K562 (cell line): Measurements from ENCODE around the gene C2. TPM values are rescaled to one million over a fixed set of nuclear protein-coding genes. Genes with fewer than 3 reads are reported as not detected.

ENCODE experiments used
- ATAC-seq: fragments of 200-7000 bp; cut with Tn5 transposase; 3 replicates; pipeline ENCODE4 v1.9.1; 2020; ENCODE audit warnings: moderate library complexity
- BruUV-seq: library from RNA; stranded (reverse); fragments of 400-500 nt; replicated peaks from 2 replicates; lab custom pipeline; 2021; lab: Mats Ljungman, UMichigan
- CTCF ChIA-PET: fragments of 300-600 bp; formaldehyde crosslinking; extraction: SDS; loops from one replicate; lab custom pipeline; 2021; ENCODE audit warnings: low intra/inter-chr PET ratio; lab: Yijun Ruan, JAX
- POLR2A ChIA-PET: fragments of 300-600, 350-650 bp; sonication (Branson Sonifier 250); formaldehyde crosslinking; extraction: SDS; loops from one replicate; lab custom pipeline; 2021; ENCODE audit warnings: antibody characterized with exemption, inconsistent platforms; lab: Yijun Ruan, JAX
- DNase-seq, 4 experiments: peaks; one replicate each; pipeline versions ENCODE4 v3.0.0 to v3.0.0-alpha.2; 2011 to 2018; ENCODE audit warnings: low spot score in 3 of 4, mixed read lengths in 3 of 4; ENCODE audit errors: extremely low read depth in 1 of 4
- FAIRE-seq: peaks from 2 replicates; lab custom pipeline; 2011; peaks lifted over from hg19 to GRCh38; lab: Jason Lieb, UNC
- H2AFZ ChIP-seq: 2 replicates; pipeline ENCODE4 v1.6.0; 2011; ENCODE audit warnings: low read depth, low read length, control low read depth, inconsistent platforms
- H3K27ac ChIP-seq: fragments of 200-600 bp; 3 replicates; pipeline ENCODE4 v1.8.0; 2011; ENCODE audit warnings: low read depth, mild to moderate bottlenecking, control low read depth, inconsistent platforms, low read length, moderate library complexity, mixed read lengths; ENCODE audit errors: extremely low read depth
- H3K27me3 ChIP-seq, 2 experiments: fragments of 300-600 bp in 1 of 2; 2 replicates in 1 of 2; 3 replicates in 1 of 2; pipeline versions ENCODE4 v1.6.0 to v1.8.0; 2011; ENCODE audit warnings: inconsistent platforms in 2 of 2, low read length in 2 of 2, mild to moderate bottlenecking in 1 of 2, mixed read lengths in 1 of 2, moderate library complexity in 1 of 2; ENCODE audit not compliant: control insufficient read depth in 2 of 2, insufficient read depth in 2 of 2
- H3K36me3 ChIP-seq: fragments of 300-600 bp; 3 replicates; pipeline ENCODE4 v1.8.0; 2011; ENCODE audit warnings: mild to moderate bottlenecking, low read length, inconsistent platforms; ENCODE audit not compliant: control insufficient read depth, insufficient read depth
- H3K4me1 ChIP-seq, 2 experiments: fragments of 200-600 bp in 1 of 2; replicated peaks in 1 of 2; 2 replicates in 1 of 2; 3 replicates in 1 of 2; pipeline versions ENCODE4 v1.5.1 to v1.8.0; 2011; ENCODE audit warnings: inconsistent platforms in 2 of 2, low read length in 2 of 2, mild to moderate bottlenecking in 1 of 2, mixed read lengths in 1 of 2, moderate library complexity in 1 of 2; ENCODE audit not compliant: control insufficient read depth in 2 of 2, insufficient read depth in 2 of 2
- H3K4me2 ChIP-seq: 2 replicates; pipeline ENCODE4 v1.6.1; 2011; ENCODE audit warnings: low read length, control low read depth, inconsistent platforms, mixed read lengths; ENCODE audit not compliant: insufficient read depth
- H3K4me3 ChIP-seq: fragments of 200-600 bp; sonication (generic), shearing (Covaris generic); 2 replicates; pipeline ENCODE4 v1.5.1; 2016; ENCODE audit warnings: control low read depth, inconsistent platforms
- H3K79me2 ChIP-seq: fragments of 200-600 bp; 3 replicates; pipeline ENCODE4 v1.8.0; 2011; ENCODE audit warnings: low read length, inconsistent platforms; ENCODE audit not compliant: control insufficient read depth, insufficient read depth
- H3K9ac ChIP-seq, 2 experiments: 2 replicates each; pipeline versions ENCODE4 v1.6.0 to v1.6.1; 2011; ENCODE audit warnings: low read depth in 2 of 2, low read length in 2 of 2, control low read depth in 1 of 2, inconsistent platforms in 1 of 2, mild to moderate bottlenecking in 1 of 2, mixed read lengths in 1 of 2; ENCODE audit not compliant: insufficient read depth in 1 of 2
- H3K9me1 ChIP-seq: one replicate; pipeline ENCODE4 v1.6.0; 2011; ENCODE audit warnings: inconsistent platforms, mild to moderate bottlenecking, low read length, moderate library complexity; ENCODE audit not compliant: control insufficient read depth, insufficient read depth
- H3K9me3 ChIP-seq: replicated peaks from 2 replicates; pipeline ENCODE4 v1.5.1; 2011; ENCODE audit warnings: low read depth, low read length, inconsistent platforms; ENCODE audit not compliant: control insufficient read depth, insufficient read depth
- H4K20me1 ChIP-seq: replicated peaks from 2 replicates; pipeline ENCODE4 v1.6.1; 2011; ENCODE audit warnings: low read length, inconsistent platforms, mixed read lengths; ENCODE audit not compliant: control insufficient read depth, insufficient read depth
- E2F6 ChIP-seq, 2 experiments: IDR thresholded peaks; 2 replicates each; pipeline ENCODE4 v1.6.1; 2011; ENCODE audit warnings: borderline replicate concordance in 1 of 2, control low read depth in 1 of 2, low read depth in 1 of 2, low read length in 1 of 2, mild to moderate bottlenecking in 1 of 2, mixed read lengths in 1 of 2, moderate library complexity in 1 of 2; ENCODE audit not compliant: insufficient read depth in 1 of 2, insufficient read length in 1 of 2, poor library complexity in 1 of 2, severe bottlenecking in 1 of 2; ENCODE audit errors: extremely low read depth in 1 of 2
- ESRRB ChIP-seq: fragments of 250-450 bp; sonication (Bioruptor Pico); IDR thresholded peaks from 2 replicates; pipeline ENCODE4 v1.5.0; 2020; ENCODE audit warnings: mild to moderate bottlenecking, moderate library complexity, borderline replicate concordance
- GATAD2A ChIP-seq: fragments of 450-650 bp; IDR thresholded peaks from 2 replicates; pipeline ENCODE4 v1.6.1; 2017
- KLF1 ChIP-seq: fragments of 450-650 bp; IDR thresholded peaks from 2 replicates; pipeline ENCODE4 v1.6.1; 2016; ENCODE audit warnings: missing genetic modification characterization, missing compliant biosample characterization
- KLF16 ChIP-seq: IDR thresholded peaks from 2 replicates; pipeline ENCODE4 v1.6.1; 2016; ENCODE audit warnings: antibody characterized with exemption
- NR2C2 ChIP-seq, 2 experiments: fragments of 200-800 bp in 1 of 2; sonication (Bioruptor generic) in 1 of 2; sonication (generic) in 1 of 2; formaldehyde crosslinking in 1 of 2; IDR thresholded peaks; 2 replicates each; pipeline versions ENCODE4 v1.6.1 to v1.8.0; 2016 to 2022; ENCODE audit warnings: mild to moderate bottlenecking in 1 of 2, missing compliant biosample characterization in 1 of 2, missing genetic modification characterization in 1 of 2, missing genetic modification reagents in 1 of 2
- PCBP1 ChIP-seq: fragments of 200-400 bp; formaldehyde crosslinking; IDR thresholded peaks from 2 replicates; pipeline ENCODE4 v1.6.1; 2018; ENCODE audit warnings: mild to moderate bottlenecking, low read depth, low read length; ENCODE audit not compliant: poor library complexity, severe bottlenecking
- POLR2A ChIP-seq: fragments of 450-650 bp; conservative IDR thresholded peaks from 2 replicates; pipeline ENCODE4 v1.6.1; 2016
- POLR2G ChIP-seq: fragments of 200-400 bp; formaldehyde crosslinking; IDR thresholded peaks from 2 replicates; pipeline ENCODE4 v1.6.1; 2017; ENCODE audit warnings: low read depth, mild to moderate bottlenecking, antibody characterized with exemption, low read length, moderate library complexity
- RAD21 ChIP-seq, 2 experiments: fragments of 250-450 bp in 1 of 2; fragments of 450-650 bp in 1 of 2; sonication (Bioruptor Pico) in 1 of 2; formaldehyde crosslinking in 1 of 2; IDR thresholded peaks in 1 of 2; conservative IDR thresholded peaks in 1 of 2; 2 replicates each; pipeline versions ENCODE4 v1.4.0 to v1.8.0; 2020 to 2022; ENCODE audit warnings: mild to moderate bottlenecking in 2 of 2, moderate library complexity in 1 of 2
- RCOR1 ChIP-seq, 2 experiments: IDR thresholded peaks; 2 replicates each; pipeline ENCODE4 v1.6.1; 2012; ENCODE audit warnings: low read depth in 2 of 2, low read length in 2 of 2, borderline replicate concordance in 1 of 2, improper control_type of control experiment in 1 of 2
- TBL1XR1 ChIP-seq, 2 experiments: IDR thresholded peaks; 2 replicates each; pipeline ENCODE4 v1.6.1; 2012; ENCODE audit warnings: improper control_type of control experiment in 2 of 2, low read length in 2 of 2, mild to moderate bottlenecking in 1 of 2
- ZKSCAN3 ChIP-seq: fragments of 250-450 bp; sonication (Bioruptor Pico); IDR thresholded peaks from 2 replicates; pipeline ENCODE4 v1.4.0; 2020
- ZNF277 ChIP-seq: fragments of 250-450 bp; sonication (Bioruptor Pico); IDR thresholded peaks from 2 replicates; pipeline ENCODE4 v1.8.0; 2022; ENCODE audit warnings: inconsistent platforms, mild to moderate bottlenecking, moderate library complexity, borderline replicate concordance
- ZNF583 ChIP-seq: fragments of 250-450 bp; sonication (Bioruptor Pico); IDR thresholded peaks from 2 replicates; pipeline ENCODE4 v1.4.0; 2020
- ZNF76 ChIP-seq: fragments of 250-450 bp; sonication (Bioruptor Pico); IDR thresholded peaks from 2 replicates; pipeline ENCODE4 v1.4.0; 2020; ENCODE audit warnings: mild to moderate bottlenecking, moderate library complexity, borderline replicate concordance
- ZNF766 ChIP-seq: fragments of 200-800 bp; sonication (Bioruptor generic); conservative IDR thresholded peaks from 2 replicates; pipeline ENCODE4 v1.6.1; 2016; ENCODE audit warnings: missing genetic modification characterization, missing compliant biosample characterization
- WGBS: fragments of 100-300 bp; shearing (Covaris generic); methylation state at CpG from one replicate; pipeline ENCODE4 v1.1.6; 2016; ENCODE audit warnings: low coverage, mixed read lengths; ENCODE audit not compliant: insufficient coverage; ENCODE audit errors: missing lambda C conversion rate; 5-methylcytosine and 5-hydroxymethylcytosine counted together
- in situ Hi-C: fragments of 300-500 bp; cut with MboI; formaldehyde crosslinking; loops from 4 replicates; pipeline ENCODE4 v1.15.0; 2018; ENCODE audit warnings: inconsistent platforms, mixed read lengths
- intact Hi-C: fragments of 100-400 bp; cut with micrococcal nuclease; formaldehyde crosslinking; loops from 2 replicates; pipeline ENCODE4 v1.14.2; 2022
- polyA plus RNA-seq, 8 experiments: library from polyadenylated mRNA; depleted of rRNA in 4 of 8; stranded (reverse) in 5 of 8; unstranded in 3 of 8; fragments of >200 nt; fragmentation: Nextera tagmentation in 2 of 8; fragmentation: Illumina TruSeq in 1 of 8; extraction: Ambion mirVana in 2 of 8; extraction: Trizol in 1 of 8; gene quantifications; 2 replicates each; pipeline versions ENCODE4 v1.2.1 to v1.2.3, GENCODE V29; 2011 to 2014; ENCODE audit warnings: inconsistent platforms in 1 of 8, missing spikeins in 1 of 8
- total RNA-seq, 7 experiments: library from RNA; depleted of rRNA in 6 of 7; stranded (reverse); fragments of >200 nt in 6 of 7; fragmentation: Illumina TruSeq in 2 of 7; extraction: Trizol in 2 of 7; gene quantifications; 2 replicates each; pipeline versions ENCODE4 v1.2.1 to v1.2.3, GENCODE V29; 2011 to 2021; ENCODE audit warnings: low replicate concordance in 1 of 7

The C2 gene
- total and polyA plus RNA-seq, 9 of the 15 experiments (the other 6 are each of a cell fraction or from before 2014, with no cell fraction given) = 0.05 to 1.1 (median 0.39) TPM; not detected in 1

GRCh38 chr6:31901953-31902643 lies 25.4 kb upstream of the C2 start, which contains the start of gene ZBTB12:
Gene ZBTB12 (minus strand): TSS chr6:31902086. CDS start chr6:31901305, 781 bp downstream.
- peak within 1 kb of the TSS; percentile 93 for H3K4me2 ChIP-seq
- FAIRE-seq = peak; percentile 93
- TF ChIP-seq E2F6 (IDR thresholded peaks at IDR 0.05; ENCODE audit: borderline replicate concordance in 1 of 2, extremely low read depth in 1 of 2, insufficient read depth in 1 of 2, insufficient read length in 1 of 2, low read depth in 1 of 2, low read length in 1 of 2, poor library complexity in 1 of 2, severe bottlenecking in 1 of 2) = peak; percentile 37 to 75
- TF ChIP-seq ZKSCAN3 (CRISPR knock-in tag) = no peak
- TF ChIP-seq POLR2G = peak; percentile 89
- peak; percentile 41 to 50 for TF ChIP-seq RAD21 (CRISPR knock-in tag; conservative IDR thresholded peaks at IDR 0.05 in 1 of 2, IDR thresholded peaks at IDR 0.05 in 1 of 2)
- TF ChIP-seq ZNF583 = peak; percentile 71
- peak; percentile 17; the same call in 1 of the 2 replicates for TF ChIP-seq NR2C2 (CRISPR knock-in tag; IDR thresholded peaks at IDR 0.05)
- TF ChIP-seq NR2C2 (tag; IDR thresholded peaks at IDR 0.05) = peak; percentile 69
- 0 out of 2 replicates have a peak, but pooled peaks have one; percentile 7 for TF ChIP-seq KLF16
- peak in 1 of 2 experiments; percentile 16; a peak in 1 of 4 replicates for TF ChIP-seq TBL1XR1 (IDR thresholded peaks at IDR 0.05; ENCODE audit: low read length in 2 of 2)
- TF ChIP-seq ZNF76 (CRISPR knock-in tag) = 0 out of 2 replicates have a peak, but pooled peaks have one; percentile 57
- TF ChIP-seq RCOR1 (IDR thresholded peaks at IDR 0.05; ENCODE audit: borderline replicate concordance in 1 of 2, low read depth in 2 of 2, low read length in 2 of 2) = 0 out of 4 replicates have a peak, but pooled peaks of 1 of the 2 experiments have one; percentile 40
- 0 out of 2 replicates have a peak, but pooled peaks have one; percentile 23 for TF ChIP-seq GATAD2A
- TF ChIP-seq PCBP1 = peak; percentile 79
- TF ChIP-seq POLR2A = peak; percentile 72
- TF ChIP-seq KLF1 (tag) = peak; percentile 49; the same call in 1 of the 2 replicates
- no peak for TF ChIP-seq ESRRB (CRISPR knock-in tag)
- no peak for TF ChIP-seq ZNF277 (CRISPR knock-in tag)
- peak; percentile 90 for TF ChIP-seq ZNF766 (CRISPR knock-in tag)

More at GRCh38 chr6:31901953-31902643, 25.4 kb upstream of the C2 start, which contains the start of gene ZBTB12:
- H2AFZ ChIP-seq = peak within 1 kb of the TSS; percentile 89
- under 1% methylated on average over 51 of the region's 77 CpGs for WGBS
- peaks cover 38% of the 10 kb centered on the region for H3K79me2 ChIP-seq
- no peaks in the 10 kb centered on the region for H3K9me3 ChIP-seq
- peak; percentile 98 for DNase-seq
- H3K27ac ChIP-seq = peak within 1 kb of the TSS; percentile 84
- peak within 1 kb of the TSS; percentile 75 for H3K4me3 ChIP-seq
- ChIA-PET POLR2A (interaction anchor here (0.6 to 2.2 kb wide), 12 partner anchors 16 to 343 kb away, joined by 3 to 7 read pairs (median 3); partner anchors contain the start of genes DXO, HSPA1A, HSPA1L and NEU1), CTCF (no interaction called here)
- peaks cover 31 to 36% of the 10 kb centered on the region in 2 experiments; a peak in 4 of 5 replicates for H3K4me1 ChIP-seq
- peaks cover 3% of the 10 kb centered on the region; the same call in 1 of the 2 replicates for H4K20me1 ChIP-seq
- BruUV-seq = no TSS peak
- ATAC-seq = peak; percentile 84
- H3K9ac ChIP-seq = peak within 1 kb of the TSS; percentile 72 to 90
- in situ Hi-C loops (no loop called here), intact Hi-C loops (loop anchor here (1.0 to 10.0 kb wide), 5 partner anchors 45 to 293 kb away; partner anchors contain the start of genes CFB, GPSM3, NELFE and PBX2)
- H3K27me3 ChIP-seq = no peaks in the 10 kb centered on the region
- H3K36me3 ChIP-seq = peaks cover 12% of the 10 kb centered on the region; the same call in 1 of the 3 replicates
- no peaks in the 10 kb centered on the region for H3K9me1 ChIP-seq
